Measurements from ENCODE around the gene LRRC26.

LRRC26 gene

GRCh38 chr9:137199411-137200121 is 29.7 kb upstream of the LRRC26 start:
- DNase-seq, result peak; percentile 46

GRCh38 chr9:137198902-137199283 is 29.0 kb upstream of the LRRC26 start:
- DNase-seq, result no peak

GRCh38 chr9:137198051-137198901 is 28.4 kb upstream of the LRRC26 start:
- DNase-seq, result no peak

GRCh38 chr9:137195525-137196220 is 25.8 kb upstream of the LRRC26 start:
- no peak for DNase-seq

GRCh38 chr9:137194909-137195308 is 25.1 kb upstream of the LRRC26 start:
- no peak for DNase-seq

GRCh38 chr9:137194388-137194787 is 24.5 kb upstream of the LRRC26 start:
- no peak for DNase-seq

GRCh38 chr9:137193771-137194170 is 23.9 kb upstream of the LRRC26 start:
- DNase-seq, result no peak

- no peak for DNase-seq
Observed at GRCh38 chr9:137192859-137193258, 23.0 kb upstream of the LRRC26 start.

GRCh38 chr9:137192448-137192780 is 22.6 kb upstream of the LRRC26 start:
- no peak for DNase-seq

- no peak for DNase-seq
Observed at GRCh38 chr9:137191691-137192447, 22.0 kb upstream of the LRRC26 start.

GRCh38 chr9:137191245-137191644 is 21.4 kb upstream of the LRRC26 start:
- DNase-seq, result no peak

GRCh38 chr9:137190315-137190856 is 20.5 kb upstream of the LRRC26 start:
- no peak for DNase-seq

GRCh38 chr9:137189297-137190295 is 19.7 kb upstream of the LRRC26 start:
- DNase-seq, result no peak

GRCh38 chr9:137188490-137189296 is 18.8 kb upstream of the LRRC26 start, which contains the start of the genes ANAPC2 and SSNA1:
Gene ANAPC2, minus strand, starts transcription at chr9:137188560. Its CDS starts 28 bp downstream, at chr9:137188532.
Gene SSNA1, plus strand, starts transcription at chr9:137188676. Its CDS starts 51 bp downstream, at chr9:137188727.
- peak; percentile 99 for DNase-seq

GRCh38 chr9:137188086-137188489 is 18.2 kb upstream of the LRRC26 start:
- no peak for DNase-seq

- no peak for DNase-seq
Observed at GRCh38 chr9:137187386-137187785, 17.5 kb upstream of the LRRC26 start.

- DNase-seq, result no peak
Observed at GRCh38 chr9:137186385-137186784, 16.5 kb upstream of the LRRC26 start.

GRCh38 chr9:137185921-137186320 is 16.1 kb upstream of the LRRC26 start:
- DNase-seq, result no peak

- DNase-seq, result no peak
Observed at GRCh38 chr9:137184881-137185660, 15.2 kb upstream of the LRRC26 start.

Data from retina (tissue), 1 donor.